ENCODE results near the gene VGF. TPM values are rescaled to one million over a fixed set of nuclear protein-coding genes. Genes with fewer than 3 reads are reported as not detected.
A peak's percentile ranks its signal among the peaks of the same experiment; 100 is the strongest.

Gene VGF
- polyA plus RNA-seq, 4 donors, result 0.32 to 0.49 TPM; not detected in 2

DNA sequence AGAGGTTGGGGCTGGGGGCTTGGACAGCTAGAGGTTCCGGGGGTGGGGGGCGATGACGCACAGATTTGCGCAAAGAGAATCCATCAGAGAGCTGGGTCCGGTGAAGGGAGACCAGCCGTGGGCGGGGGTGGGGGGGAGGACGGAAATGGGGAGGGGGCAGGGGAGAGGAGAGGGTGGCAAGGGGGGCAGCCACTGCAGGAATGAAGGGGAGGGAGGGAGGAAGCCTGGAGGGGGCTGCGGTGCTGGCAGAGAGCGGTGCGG lies 1.2 kb upstream of the VGF start:
- FAIRE-seq, result no peak
- H3K27me3 ChIP-seq (ENCODE audit: control insufficient read depth in 3 of 3, insufficient read depth in 3 of 3, low read length in 3 of 3), result peaks cover 3 to 89% (median 52%) of the 10 kb centered on the region in 3 donors
- 0 to 2% (median 0%) methylated on average over 3 to 11 of the region's 11 CpGs for WGBS, 3 donors

DNA sequence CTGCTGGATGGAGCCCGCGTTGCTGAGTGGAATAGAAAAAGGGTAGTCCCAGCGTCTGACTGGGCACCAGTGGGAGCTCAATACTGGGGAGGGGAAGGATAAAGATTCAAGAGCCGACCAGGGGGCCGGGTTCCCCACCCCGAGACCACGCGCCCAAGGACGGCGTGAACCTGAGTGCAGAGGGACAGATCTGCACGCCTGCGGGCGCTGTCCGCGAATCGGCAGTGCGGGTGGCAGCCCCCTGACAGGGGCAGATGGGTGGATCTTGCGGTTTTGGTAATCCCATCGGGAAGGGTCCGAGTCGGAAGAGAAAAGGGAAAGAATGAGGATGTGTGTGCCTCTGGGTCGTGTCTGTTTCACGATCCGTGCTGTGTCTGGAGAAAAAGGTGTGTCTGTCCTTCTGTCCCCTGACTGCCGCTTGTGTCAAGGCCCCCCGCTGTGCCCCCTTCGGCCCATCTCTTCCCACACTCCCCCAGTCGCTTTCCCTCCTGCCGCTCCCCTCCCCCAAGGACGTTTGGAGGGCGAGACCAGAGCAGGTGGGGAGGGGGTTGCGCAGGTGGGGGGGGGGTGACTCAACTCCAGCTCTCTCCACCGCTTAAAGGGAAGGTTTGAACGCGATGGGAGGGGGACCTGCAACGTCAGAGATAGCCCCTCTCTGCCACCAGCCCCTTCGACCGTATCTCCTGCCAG lies 734 bp upstream of the VGF start:
- Histone ChIP-seq H3K9me3 (ENCODE audit: control insufficient read depth in 2 of 2, insufficient read depth in 1 of 2, low read depth in 1 of 2, low read length in 1 of 2) (no peaks in the 10 kb centered on the region), H3K4me3 (ENCODE audit: low read depth in 1 of 3, low read length in 3 of 3) (no peak overlapping the region), H3K36me3 (ENCODE audit: control insufficient read depth in 3 of 3, insufficient read depth in 2 of 3, low read depth in 1 of 3, low read length in 3 of 3) (peaks cover 0 to 12% (median 0%) of the 10 kb centered on the region in 3 donors), H3K27me3 (ENCODE audit: control insufficient read depth in 3 of 3, insufficient read depth in 3 of 3, low read length in 3 of 3) (peaks cover 2 to 84% (median 48%) of the 10 kb centered on the region in 3 donors), H3K4me1 (ENCODE audit: control insufficient read depth in 3 of 3, insufficient read depth in 2 of 3, low read depth in 1 of 3, low read length in 2 of 3) (peaks cover 8 to 36% (median 18%) of the 10 kb centered on the region in 3 donors), H3K27ac (ENCODE audit: low read depth in 1 of 3, low read length in 2 of 3) (no peak overlapping the region)
- DNase-seq (no peak), FAIRE-seq (no peak)
- WGBS, 3 donors, result 1 to 5% (median 2%) methylated on average over 26 to 38 of the region's 38 CpGs

More for the DNA sequence above, 1.2 kb upstream of the VGF start:
- H3K4me1 ChIP-seq (ENCODE audit: control insufficient read depth in 3 of 3, insufficient read depth in 2 of 3, low read depth in 1 of 3, low read length in 2 of 3), result peaks cover 8 to 39% (median 18%) of the 10 kb centered on the region in 3 donors
- no peak overlapping the region for H3K4me3 ChIP-seq (ENCODE audit: low read depth in 1 of 3, low read length in 3 of 3)
- DNase-seq, result no peak
- peaks cover 0 to 7% (median 0%) of the 10 kb centered on the region in 3 donors for H3K36me3 ChIP-seq (ENCODE audit: control insufficient read depth in 3 of 3, insufficient read depth in 2 of 3, low read depth in 1 of 3, low read length in 3 of 3)
- no peaks in the 10 kb centered on the region for H3K9me3 ChIP-seq (ENCODE audit: control insufficient read depth in 2 of 2, insufficient read depth in 1 of 2, low read depth in 1 of 2, low read length in 1 of 2)
- H3K27ac ChIP-seq (ENCODE audit: low read depth in 1 of 3, low read length in 2 of 3), result no peak overlapping the region

DNA sequence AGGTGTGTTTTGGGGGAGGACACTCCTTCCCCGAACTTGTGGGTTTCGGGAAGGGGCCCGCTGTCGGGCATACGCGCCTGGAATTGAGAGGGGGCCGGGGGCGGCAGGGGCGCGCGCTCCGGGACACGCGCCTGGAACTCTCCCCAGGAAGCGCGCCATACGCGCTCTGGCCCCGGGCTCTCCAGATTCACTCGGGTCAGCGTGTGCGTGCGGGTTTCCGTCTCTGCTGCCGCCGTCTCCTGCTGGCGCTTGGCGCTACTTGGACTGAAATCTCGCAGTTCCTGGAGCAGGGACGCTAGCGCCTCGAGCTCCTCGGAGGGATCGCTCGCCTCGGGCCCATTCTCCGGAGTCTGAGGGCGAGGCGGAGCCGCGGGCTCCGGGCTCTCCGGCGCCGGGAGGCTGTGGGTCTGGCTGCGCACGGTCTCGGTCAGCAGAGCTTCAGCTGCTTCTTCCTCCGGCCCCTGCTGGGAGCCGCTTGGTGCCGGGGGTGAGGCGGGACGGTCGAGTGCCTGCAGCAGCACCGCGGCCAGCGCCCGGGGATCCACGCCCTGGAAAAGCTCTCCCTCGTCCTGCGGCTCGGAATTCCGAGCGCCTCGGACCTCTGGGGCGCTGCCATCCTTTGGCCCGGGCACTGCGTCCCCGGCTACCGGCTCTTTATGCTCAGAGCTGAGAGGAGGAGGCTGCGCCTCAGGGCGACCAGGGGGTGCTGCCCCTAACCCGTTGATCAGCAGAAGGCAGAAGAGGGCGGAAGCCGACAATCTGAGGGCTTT lies 1.1 kb downstream of the VGF start:
- no peaks in the 10 kb centered on the region for H3K9me3 ChIP-seq (ENCODE audit: control insufficient read depth in 2 of 2, insufficient read depth in 1 of 2, low read depth in 1 of 2, low read length in 1 of 2)
- FAIRE-seq (no peak), DNase-seq (peak in 1 of 2 donors; percentile 56)
- H3K4me1 ChIP-seq (ENCODE audit: control insufficient read depth in 3 of 3, insufficient read depth in 2 of 3, low read depth in 1 of 3, low read length in 2 of 3), result peaks cover 8 to 32% (median 18%) of the 10 kb centered on the region in 3 donors
- H3K27me3 ChIP-seq (ENCODE audit: control insufficient read depth in 3 of 3, insufficient read depth in 3 of 3, low read length in 3 of 3), result peaks cover 0 to 66% (median 35%) of the 10 kb centered on the region in 3 donors
- WGBS, 3 donors, result 2 to 4% (median 3%) methylated on average over 47 to 75 of the region's 75 CpGs
- peaks cover 2 to 28% (median 8%) of the 10 kb centered on the region in 3 donors for H3K36me3 ChIP-seq (ENCODE audit: control insufficient read depth in 3 of 3, insufficient read depth in 2 of 3, low read depth in 1 of 3, low read length in 3 of 3)
- peak overlapping the region in 1 of 3 donors; percentile 22 for H3K4me3 ChIP-seq (ENCODE audit: low read depth in 1 of 3, low read length in 3 of 3)
- no peak overlapping the region for H3K27ac ChIP-seq (ENCODE audit: low read depth in 1 of 3, low read length in 2 of 3)

DNA sequence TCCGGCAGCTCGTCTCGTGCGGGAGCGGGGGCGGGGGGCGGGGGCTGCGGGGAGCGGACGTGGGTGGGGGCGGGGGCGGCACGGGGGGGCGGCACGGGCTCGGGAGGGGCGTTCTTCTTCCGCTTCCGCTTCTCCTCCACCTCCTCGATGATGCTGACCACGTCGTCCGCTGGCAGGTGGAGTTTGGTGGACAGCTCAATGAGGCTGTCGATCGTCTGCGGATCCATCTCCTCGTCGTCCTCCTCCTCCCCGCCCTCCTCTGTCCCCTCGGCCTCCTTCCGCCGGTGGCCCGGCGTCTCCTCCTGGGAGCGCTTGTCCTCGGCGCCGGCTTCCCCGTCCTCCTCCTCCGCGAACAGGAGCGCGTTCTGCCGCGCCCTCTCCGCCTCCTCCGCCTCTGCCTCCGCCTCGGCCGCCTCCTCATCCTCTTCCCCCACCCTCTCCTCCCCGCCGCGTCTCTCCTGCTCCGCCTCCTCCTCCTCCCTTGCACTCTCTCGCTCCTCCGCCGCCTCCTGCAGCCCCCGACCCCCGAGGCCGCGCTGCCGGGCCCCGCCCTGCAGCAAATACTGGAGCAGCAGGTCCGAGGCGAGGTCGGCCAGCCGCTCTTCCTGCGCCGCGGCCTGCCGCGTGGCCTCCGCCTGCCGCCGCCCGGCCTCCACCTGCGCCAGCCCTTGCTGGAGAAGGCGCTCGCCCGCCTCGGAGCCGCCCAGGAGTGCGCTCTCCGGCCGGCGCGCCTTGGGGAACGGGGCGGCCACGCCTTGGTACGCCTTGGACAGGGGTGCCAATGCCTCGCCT lies 1.9 kb downstream of the VGF start:
- Histone ChIP-seq H3K27ac (ENCODE audit: low read depth in 1 of 3, low read length in 2 of 3) (no peak overlapping the region), H3K9me3 (ENCODE audit: control insufficient read depth in 2 of 2, insufficient read depth in 1 of 2, low read depth in 1 of 2, low read length in 1 of 2) (no peaks in the 10 kb centered on the region), H3K4me3 (ENCODE audit: low read depth in 1 of 3, low read length in 3 of 3) (peak overlapping the region in 2 of 3 donors; percentile 3 to 36), H3K4me1 (ENCODE audit: control insufficient read depth in 3 of 3, insufficient read depth in 2 of 3, low read depth in 1 of 3, low read length in 2 of 3) (peaks cover 8 to 32% (median 18%) of the 10 kb centered on the region in 3 donors), H3K36me3 (ENCODE audit: control insufficient read depth in 3 of 3, insufficient read depth in 2 of 3, low read depth in 1 of 3, low read length in 3 of 3) (peaks cover 4 to 36% (median 12%) of the 10 kb centered on the region in 3 donors), H3K27me3 (ENCODE audit: control insufficient read depth in 3 of 3, insufficient read depth in 3 of 3, low read length in 3 of 3) (peaks cover 0 to 58% (median 35%) of the 10 kb centered on the region in 3 donors)
- DNase-seq (no peak), FAIRE-seq (no peak)
- 0 to 2% (median 1%) methylated on average over 59 to 91 of the region's 92 CpGs for WGBS, 3 donors

DNA sequence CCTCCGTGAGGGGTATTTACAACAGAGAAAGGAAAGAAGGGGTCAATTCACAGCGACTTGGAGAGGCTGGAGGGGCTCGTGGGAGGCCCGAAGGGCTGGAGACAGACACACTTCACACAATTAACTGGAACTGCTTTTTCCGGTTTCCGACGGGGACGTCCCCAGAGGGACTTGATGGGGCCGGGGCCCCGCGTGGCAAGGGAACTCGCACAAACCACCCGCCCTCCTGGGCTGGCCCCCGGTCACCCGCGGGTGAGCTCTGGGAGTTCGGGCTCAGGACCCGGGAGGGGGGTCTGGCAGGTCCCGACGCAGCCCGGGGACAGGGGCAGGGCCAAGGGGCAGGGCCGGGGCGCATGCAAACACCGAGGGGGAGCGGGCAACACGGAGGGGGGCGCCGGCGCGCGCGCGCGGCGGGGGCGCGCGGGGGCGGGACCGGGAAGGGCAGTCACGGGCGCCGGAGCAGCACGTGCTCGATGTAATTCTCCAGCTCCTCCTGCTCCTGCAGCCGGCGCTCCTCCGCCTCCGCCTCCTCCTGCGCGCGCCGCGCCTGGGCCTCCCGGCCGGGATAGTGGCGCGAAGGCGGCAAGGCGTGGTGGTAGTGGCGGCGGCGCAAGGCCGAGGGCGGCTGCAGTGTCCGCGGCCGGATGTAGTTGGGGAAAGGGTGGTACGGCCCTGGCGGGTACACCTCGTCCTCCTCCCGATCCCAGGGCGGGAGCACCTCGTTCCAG lies 2.7 kb downstream of the VGF start:
- peaks cover 11 to 41% (median 12%) of the 10 kb centered on the region in 3 donors for H3K36me3 ChIP-seq (ENCODE audit: control insufficient read depth in 3 of 3, insufficient read depth in 2 of 3, low read depth in 1 of 3, low read length in 3 of 3)
- H3K4me1 ChIP-seq (ENCODE audit: control insufficient read depth in 3 of 3, insufficient read depth in 2 of 3, low read depth in 1 of 3, low read length in 2 of 3), result peaks cover 8 to 32% (median 18%) of the 10 kb centered on the region in 3 donors
- DNase-seq, result peak; percentile 52 to 77
- WGBS, 3 donors, result 2 to 9% (median 3%) methylated on average over 16 to 74 of the region's 74 CpGs
- no peaks in the 10 kb centered on the region for H3K9me3 ChIP-seq (ENCODE audit: control insufficient read depth in 2 of 2, insufficient read depth in 1 of 2, low read depth in 1 of 2, low read length in 1 of 2)
- no peak overlapping the region for H3K27ac ChIP-seq (ENCODE audit: low read depth in 1 of 3, low read length in 2 of 3)
- peaks cover 0 to 50% (median 28%) of the 10 kb centered on the region in 3 donors for H3K27me3 ChIP-seq (ENCODE audit: control insufficient read depth in 3 of 3, insufficient read depth in 3 of 3, low read length in 3 of 3)
- FAIRE-seq, result no peak
- peak overlapping the region in 1 of 3 donors; percentile 36 for H3K4me3 ChIP-seq (ENCODE audit: low read depth in 1 of 3, low read length in 3 of 3)

DNA sequence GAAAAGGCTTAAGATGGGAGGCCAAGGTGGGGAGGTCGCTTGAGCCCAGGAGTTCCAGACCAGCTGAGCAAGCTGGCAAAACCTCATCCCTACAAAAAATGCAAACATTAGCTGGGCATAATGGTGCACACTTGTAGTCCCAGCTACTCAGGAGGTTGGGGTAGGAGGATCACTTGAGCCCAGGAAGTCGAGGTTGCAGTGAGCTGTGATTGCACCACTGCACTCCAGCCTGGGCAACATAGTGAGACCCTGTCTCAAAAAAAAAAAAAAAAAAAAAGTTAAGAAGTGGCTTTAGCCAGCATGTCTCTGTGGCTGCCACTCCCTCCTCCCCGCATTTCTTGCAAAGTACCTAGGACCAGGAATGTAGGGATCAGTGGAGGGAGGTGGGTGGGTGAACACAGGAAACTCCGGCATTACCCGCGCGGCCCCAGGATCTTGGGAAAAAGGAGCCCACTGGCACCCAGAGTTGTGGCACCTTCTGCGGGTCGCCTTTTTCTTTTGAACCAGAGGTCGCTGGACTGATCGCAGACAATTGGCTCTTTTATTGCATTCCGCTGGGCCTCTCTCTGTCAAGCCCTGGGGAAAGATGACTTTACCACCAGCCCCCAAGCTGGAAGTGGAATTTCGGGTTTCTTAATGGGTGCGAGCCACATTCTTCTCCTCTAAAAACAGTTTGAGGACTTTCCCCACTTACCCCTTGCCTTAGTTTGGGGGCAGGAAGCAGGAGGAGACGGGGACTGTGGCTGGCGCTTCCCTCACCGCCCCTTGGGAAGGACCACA lies 3.5 kb downstream of the VGF start:
- H3K27ac ChIP-seq (ENCODE audit: low read depth in 1 of 3, low read length in 2 of 3), result no peak overlapping the region
- WGBS, 3 donors, result 76 to 82% (median 80%) methylated on average over 13 to 17 of the region's 17 CpGs
- H3K4me1 ChIP-seq (ENCODE audit: control insufficient read depth in 3 of 3, insufficient read depth in 2 of 3, low read depth in 1 of 3, low read length in 2 of 3), result peaks cover 10 to 32% (median 18%) of the 10 kb centered on the region in 3 donors
- DNase-seq, result no peak
- no peak for FAIRE-seq
- H3K9me3 ChIP-seq (ENCODE audit: control insufficient read depth in 2 of 2, insufficient read depth in 1 of 2, low read depth in 1 of 2, low read length in 1 of 2), result no peaks in the 10 kb centered on the region
- peaks cover 0 to 42% (median 20%) of the 10 kb centered on the region in 3 donors for H3K27me3 ChIP-seq (ENCODE audit: control insufficient read depth in 3 of 3, insufficient read depth in 3 of 3, low read length in 3 of 3)
- H3K36me3 ChIP-seq (ENCODE audit: control insufficient read depth in 3 of 3, insufficient read depth in 2 of 3, low read depth in 1 of 3, low read length in 3 of 3), result peaks cover 11 to 50% (median 12%) of the 10 kb centered on the region in 3 donors
- no peak overlapping the region for H3K4me3 ChIP-seq (ENCODE audit: low read depth in 1 of 3, low read length in 3 of 3)

DNA sequence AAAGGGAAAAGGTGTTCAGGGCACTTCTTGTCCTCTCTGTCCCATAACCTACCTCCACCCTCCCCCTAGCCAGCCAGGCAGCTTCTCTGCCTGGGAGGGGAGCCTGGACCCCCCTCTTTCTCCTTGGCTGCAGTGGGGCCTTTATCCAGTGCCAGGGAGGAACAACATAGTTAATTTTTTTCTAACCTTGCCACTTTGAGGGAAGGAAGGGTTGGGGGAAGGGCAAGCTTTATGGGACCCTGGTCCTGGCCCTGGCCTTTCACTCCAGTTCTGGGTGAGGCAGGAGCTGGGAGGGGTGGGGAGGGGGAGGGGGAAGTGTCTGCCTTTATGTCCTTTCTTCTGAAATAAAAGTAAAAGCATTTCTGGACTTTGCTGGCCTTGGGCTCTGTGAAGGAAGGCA lies 4.5 kb downstream of the VGF start:
- H3K36me3 ChIP-seq (ENCODE audit: control insufficient read depth in 3 of 3, insufficient read depth in 2 of 3, low read depth in 1 of 3, low read length in 3 of 3), result peaks cover 11 to 56% (median 12%) of the 10 kb centered on the region in 3 donors
- peaks cover 0 to 32% (median 19%) of the 10 kb centered on the region in 3 donors for H3K27me3 ChIP-seq (ENCODE audit: control insufficient read depth in 3 of 3, insufficient read depth in 3 of 3, low read length in 3 of 3)
- H3K4me3 ChIP-seq (ENCODE audit: low read depth in 1 of 3, low read length in 3 of 3), result no peak overlapping the region
- FAIRE-seq, result no peak
- no peaks in the 10 kb centered on the region for H3K9me3 ChIP-seq (ENCODE audit: control insufficient read depth in 2 of 2, insufficient read depth in 1 of 2, low read depth in 1 of 2, low read length in 1 of 2)
- no peak for DNase-seq
- H3K4me1 ChIP-seq (ENCODE audit: control insufficient read depth in 3 of 3, insufficient read depth in 2 of 3, low read depth in 1 of 3, low read length in 2 of 3), result peaks cover 13 to 28% (median 17%) of the 10 kb centered on the region in 3 donors
- no peak overlapping the region for H3K27ac ChIP-seq (ENCODE audit: low read depth in 1 of 3, low read length in 2 of 3)
